ENCODE measurements around the gene KRT77. TPM values are rescaled to one million over a fixed set of nuclear protein-coding genes. Genes with fewer than 3 reads are reported as not detected.

KRT77 gene
- total and polyA plus RNA-seq, 7 experiments from 2014 or later, result 0.08 to 0.13 (median 0.10) TPM; not detected in 3

DNA sequence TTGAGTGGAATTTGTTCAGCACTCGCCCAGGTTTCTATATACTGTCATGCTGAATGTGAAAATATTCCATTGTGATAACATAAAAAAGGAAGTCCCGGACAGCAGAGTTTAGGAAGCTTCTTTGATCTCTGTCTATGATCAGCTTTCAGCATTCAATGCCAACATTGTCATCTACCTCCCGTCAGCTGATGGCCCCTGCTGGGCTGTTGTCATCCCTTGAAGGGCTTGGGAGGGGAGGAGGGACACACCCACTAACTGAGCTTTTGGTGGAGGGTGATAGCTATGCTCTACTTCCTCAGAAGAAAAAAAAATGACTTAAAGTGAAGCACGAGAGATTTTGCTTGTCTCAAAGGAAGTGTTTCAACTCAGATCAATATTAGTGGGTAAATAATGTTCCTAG lies 4.7 kb upstream of the KRT77 start:
- no peak overlapping the region for H3K27ac ChIP-seq (ENCODE audit: low read depth, low read length)
- peak in 7 of 9 donors; percentile 26 to 66 (median 52) for DNase-seq
- H3K4me3 ChIP-seq (ENCODE audit: low read length), result no peak overlapping the region
- intact Hi-C loops (cut with micrococcal nuclease), result loop anchor here in 1 of 2 donors (1.0 kb wide), 3 partner anchors 17 to 98 kb away; no protein-coding TSS in a partner anchor
- peaks cover 0 to 1% (median 0%) of the 10 kb centered on the region in 11 donors for H3K9me3 Mint-ChIP-seq
- H3K9me3 ChIP-seq (ENCODE audit: control insufficient read depth in 2 of 3, low read length in 3 of 3), result no peaks in the 10 kb centered on the region
- peaks cover 0 to 23% of the 10 kb centered on the region in 2 donors for H3K4me1 ChIP-seq (ENCODE audit: control insufficient read depth in 2 of 2, insufficient read depth in 2 of 2, low read length in 2 of 2)
- H3K36me3 Mint-ChIP-seq, result no peaks in the 10 kb centered on the region
- H3K4me1 Mint-ChIP-seq, result peaks cover 4 to 62% (median 40%) of the 10 kb centered on the region in 7 donors
- H3K27ac Mint-ChIP-seq, result peak overlapping the region in 8 of 9 donors; percentile 75 to 91 (median 83)
- H3K27me3 Mint-ChIP-seq, result peaks cover 0 to 29% (median 0%) of the 10 kb centered on the region in 5 donors
- ATAC-seq, result peak; percentile 49
- H3K36me3 ChIP-seq (ENCODE audit: control insufficient read depth in 2 of 3, insufficient read depth in 3 of 3, low read length in 3 of 3), result no peaks in the 10 kb centered on the region
- CTCF ChIA-PET, result interaction anchor here (0.8 to 3.3 kb wide), 8 partner anchors 17 to 676 kb away, joined by 3 to 18 read pairs (median 4); no protein-coding TSS in a partner anchor
- H3K27me3 ChIP-seq (ENCODE audit: control insufficient read depth in 2 of 2, insufficient read depth in 2 of 2, low read length in 2 of 2), result no peaks in the 10 kb centered on the region
- peak overlapping the region in 5 of 10 donors; percentile 11 to 63 (median 50) for H3K4me3 Mint-ChIP-seq
- POLR2A ChIA-PET, result interaction anchor here (0.6 to 7.7 kb wide), 5 partner anchors 18 to 172 kb away, joined by 3 to 43 read pairs (median 3); no protein-coding TSS in a partner anchor

DNA sequence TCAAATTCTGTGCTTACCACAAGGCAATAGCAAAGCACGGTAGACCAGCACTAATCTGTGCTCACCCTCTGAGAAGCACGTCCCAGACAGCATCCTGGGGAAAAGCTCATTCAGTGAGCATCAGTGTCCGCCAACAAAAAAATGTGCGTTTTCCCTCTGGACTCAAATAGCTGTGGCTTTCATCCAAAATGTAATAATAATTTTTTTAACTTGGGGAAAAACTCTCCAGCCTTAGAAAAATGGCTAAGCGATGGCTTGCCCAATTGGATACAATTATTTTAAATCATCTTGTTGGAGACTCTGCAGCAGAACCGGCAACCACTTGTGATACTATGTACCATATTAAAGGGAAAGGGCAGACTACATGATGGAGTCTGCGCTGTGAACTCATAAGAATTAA lies 1.1 kb upstream of the KRT77 start:
- CTCF ChIA-PET, result interaction anchor here (0.6 to 0.7 kb wide), 2 partner anchors 13 to 38 kb away, joined by 3 read pairs; no protein-coding TSS in a partner anchor
- POLR2A ChIA-PET, result interaction anchor here (0.8 to 7.7 kb wide), 3 partner anchors 14 to 87 kb away, joined by 3 to 43 read pairs (median 3); no protein-coding TSS in a partner anchor
- no peak for ATAC-seq
- H3K27me3 Mint-ChIP-seq, result peaks cover 0 to 18% (median 0%) of the 10 kb centered on the region in 5 donors
- Histone ChIP-seq H3K4me3 (ENCODE audit: low read length) (no peak overlapping the region), H3K4me1 (ENCODE audit: control insufficient read depth in 2 of 2, insufficient read depth in 2 of 2, low read length in 2 of 2) (peaks cover 0 to 23% of the 10 kb centered on the region in 2 donors), H3K9me3 (ENCODE audit: control insufficient read depth in 2 of 3, low read length in 3 of 3) (no peaks in the 10 kb centered on the region), H3K27ac (ENCODE audit: low read depth, low read length) (no peak overlapping the region), H3K36me3 (ENCODE audit: control insufficient read depth in 2 of 3, insufficient read depth in 3 of 3, low read length in 3 of 3) (no peaks in the 10 kb centered on the region), H3K27me3 (ENCODE audit: control insufficient read depth in 2 of 2, insufficient read depth in 2 of 2, low read length in 2 of 2) (no peaks in the 10 kb centered on the region)
- no peak overlapping the region for H3K4me3 Mint-ChIP-seq
- peaks cover 4 to 47% (median 32%) of the 10 kb centered on the region in 7 donors for H3K4me1 Mint-ChIP-seq
- DNase-seq, result no peak
- H3K27ac Mint-ChIP-seq, result no peak overlapping the region
- H3K36me3 Mint-ChIP-seq, result peaks cover 0 to 3% (median 0%) of the 10 kb centered on the region in 5 donors
- no peaks in the 10 kb centered on the region for H3K9me3 Mint-ChIP-seq
- intact Hi-C loops (cut with micrococcal nuclease), result no loop called here

GRCh38 chr12:52703878-52704277 lies 554 bp upstream of the KRT77 start:
- ATAC-seq, result no peak
- H3K27ac Mint-ChIP-seq, result peak overlapping the region in 2 of 9 donors; percentile 2 to 43
- no peak overlapping the region for H3K4me3 Mint-ChIP-seq

GRCh38 chr12:52702338-52702737 lies 986 bp downstream of the KRT77 start:
- no peak for ATAC-seq
- no peak overlapping the region for H3K4me3 Mint-ChIP-seq
- POLR2A ChIA-PET, result no interaction called here
- Histone ChIP-seq H3K27ac (ENCODE audit: low read depth, low read length) (no peak overlapping the region), H3K4me1 (ENCODE audit: control insufficient read depth in 2 of 2, insufficient read depth in 2 of 2, low read length in 2 of 2) (peaks cover 0 to 2% of the 10 kb centered on the region in 2 donors), H3K9me3 (ENCODE audit: control insufficient read depth in 2 of 3, low read length in 3 of 3) (no peaks in the 10 kb centered on the region), H3K36me3 (ENCODE audit: control insufficient read depth in 2 of 3, insufficient read depth in 3 of 3, low read length in 3 of 3) (no peaks in the 10 kb centered on the region), H3K27me3 (ENCODE audit: control insufficient read depth in 2 of 2, insufficient read depth in 2 of 2, low read length in 2 of 2) (no peaks in the 10 kb centered on the region), H3K4me3 (ENCODE audit: low read length) (no peak overlapping the region)
- peaks cover 0 to 3% (median 0%) of the 10 kb centered on the region in 5 donors for H3K36me3 Mint-ChIP-seq
- intact Hi-C loops (cut with micrococcal nuclease), result no loop called here
- no peaks in the 10 kb centered on the region for H3K9me3 Mint-ChIP-seq
- H3K4me1 Mint-ChIP-seq, result peaks cover 0 to 27% (median 19%) of the 10 kb centered on the region in 7 donors
- CTCF ChIA-PET, result interaction anchor here (0.6 kb wide), 1 partner anchor 1432 kb away, joined by 3 read pairs; no protein-coding TSS in a partner anchor
- DNase-seq, result no peak
- peak overlapping the region in 2 of 9 donors; percentile 1 to 22 for H3K27ac Mint-ChIP-seq
- peaks cover 0 to 18% (median 0%) of the 10 kb centered on the region in 5 donors for H3K27me3 Mint-ChIP-seq

More at GRCh38 chr12:52703878-52704277, 554 bp upstream of the KRT77 start:
- ChIA-PET CTCF (no interaction called here), POLR2A (interaction anchor here (0.9 kb wide), 1 partner anchor 87 kb away, joined by 3 read pairs; no protein-coding TSS in a partner anchor)
- Histone ChIP-seq H3K27me3 (ENCODE audit: control insufficient read depth in 2 of 2, insufficient read depth in 2 of 2, low read length in 2 of 2) (no peaks in the 10 kb centered on the region), H3K36me3 (ENCODE audit: control insufficient read depth in 2 of 3, insufficient read depth in 3 of 3, low read length in 3 of 3) (no peaks in the 10 kb centered on the region), H3K4me1 (ENCODE audit: control insufficient read depth in 2 of 2, insufficient read depth in 2 of 2, low read length in 2 of 2) (peaks cover 0 to 18% of the 10 kb centered on the region in 2 donors), H3K27ac (ENCODE audit: low read depth, low read length) (no peak overlapping the region), H3K9me3 (ENCODE audit: control insufficient read depth in 2 of 3, low read length in 3 of 3) (no peaks in the 10 kb centered on the region), H3K4me3 (ENCODE audit: low read length) (no peak overlapping the region)
- intact Hi-C loops (cut with micrococcal nuclease), result no loop called here
- Mint-ChIP-seq H3K4me1 (peaks cover 4 to 42% (median 28%) of the 10 kb centered on the region in 7 donors), H3K36me3 (peaks cover 0 to 3% (median 0%) of the 10 kb centered on the region in 5 donors), H3K9me3 (no peaks in the 10 kb centered on the region), H3K27me3 (peaks cover 0 to 16% (median 0%) of the 10 kb centered on the region in 5 donors)
- DNase-seq, result no peak

- Mint-ChIP-seq H3K4me3 (peak overlapping the region in 1 of 10 donors; percentile 62), H3K4me1 (peaks cover 0 to 20% (median 10%) of the 10 kb centered on the region in 7 donors), H3K36me3 (peaks cover 0 to 3% (median 0%) of the 10 kb centered on the region in 5 donors), H3K27me3 (peaks cover 0 to 16% (median 0%) of the 10 kb centered on the region in 5 donors), H3K27ac (peak overlapping the region in 1 of 9 donors; percentile 47), H3K9me3 (no peaks in the 10 kb centered on the region)
- intact Hi-C loops (cut with micrococcal nuclease), result no loop called here
- no peak overlapping the region for H3K27ac ChIP-seq (ENCODE audit: low read depth, low read length)
- ChIA-PET CTCF (no interaction called here), POLR2A (no interaction called here)
- no peaks in the 10 kb centered on the region for H3K27me3 ChIP-seq (ENCODE audit: control insufficient read depth in 2 of 2, insufficient read depth in 2 of 2, low read length in 2 of 2)
- DNase-seq (no peak), ATAC-seq (no peak)
- H3K4me1 ChIP-seq (ENCODE audit: control insufficient read depth in 2 of 2, insufficient read depth in 2 of 2, low read length in 2 of 2), result no peaks in the 10 kb centered on the region
- H3K9me3 ChIP-seq (ENCODE audit: control insufficient read depth in 2 of 3, low read length in 3 of 3), result no peaks in the 10 kb centered on the region
- no peak overlapping the region for H3K4me3 ChIP-seq (ENCODE audit: low read length)
- no peaks in the 10 kb centered on the region for H3K36me3 ChIP-seq (ENCODE audit: control insufficient read depth in 2 of 3, insufficient read depth in 3 of 3, low read length in 3 of 3)
These were observed 2.0 kb downstream of the KRT77 start for GRCh38 chr12:52701281-52701680.

GRCh38 chr12:52699960-52700359 lies 3.4 kb downstream of the KRT77 start:
- Histone ChIP-seq H3K27ac (ENCODE audit: low read depth, low read length) (no peak overlapping the region), H3K4me3 (ENCODE audit: low read length) (no peak overlapping the region), H3K27me3 (ENCODE audit: control insufficient read depth in 2 of 2, insufficient read depth in 2 of 2, low read length in 2 of 2) (no peaks in the 10 kb centered on the region), H3K9me3 (ENCODE audit: control insufficient read depth in 2 of 3, low read length in 3 of 3) (no peaks in the 10 kb centered on the region), H3K36me3 (ENCODE audit: control insufficient read depth in 2 of 3, insufficient read depth in 3 of 3, low read length in 3 of 3) (no peaks in the 10 kb centered on the region), H3K4me1 (ENCODE audit: control insufficient read depth in 2 of 2, insufficient read depth in 2 of 2, low read length in 2 of 2) (no peaks in the 10 kb centered on the region)
- peaks cover 0 to 19% (median 0%) of the 10 kb centered on the region in 5 donors for H3K27me3 Mint-ChIP-seq
- H3K9me3 Mint-ChIP-seq, result no peaks in the 10 kb centered on the region
- ChIA-PET POLR2A (no interaction called here), CTCF (no interaction called here)
- ATAC-seq (no peak), DNase-seq (no peak)
- intact Hi-C loops (cut with micrococcal nuclease), result no loop called here
- no peak overlapping the region for H3K4me3 Mint-ChIP-seq
- H3K27ac Mint-ChIP-seq, result peak overlapping the region in 1 of 9 donors; percentile 16
- peaks cover 0 to 3% (median 0%) of the 10 kb centered on the region in 5 donors for H3K36me3 Mint-ChIP-seq
- H3K4me1 Mint-ChIP-seq, result peaks cover 0 to 20% (median 8%) of the 10 kb centered on the region in 7 donors
